Thoracic aorta (tissue), 2 donors: Measurements from ENCODE around the gene SLC39A10. TPM values are rescaled to one million over a fixed set of nuclear protein-coding genes. Genes with fewer than 3 reads are reported as not detected.

Experiments used
- ATAC-seq: fragments of 150-250 bp; one replicate; pipeline ENCODE4 v1.8.0; 2017; ENCODE audit warnings: low read depth; ENCODE audit not compliant: insufficient number of reproducible peaks, low FRiP score
- DNase-seq: peaks from one replicate; pipeline ENCODE4 v3.0.0-alpha.2; 2020; ENCODE audit warnings: low spot score
- H3K27ac ChIP-seq, 2 donors: fragments of 200-600 bp; sonication (generic); 1 replicate in 1 of 2; 2 replicates in 1 of 2; pipeline ENCODE4 v1.5.1; 2016; ENCODE audit warnings: mild to moderate bottlenecking in 2 of 2, moderate library complexity in 2 of 2
- H3K27me3 ChIP-seq: fragments of 200-600 bp; sonication (generic); replicated peaks from 2 replicates; pipeline ENCODE4 v1.6.0; 2016; ENCODE audit warnings: mild to moderate bottlenecking; ENCODE audit not compliant: insufficient read depth
- H3K36me3 ChIP-seq: fragments of 200-600 bp; sonication (generic); one replicate; pipeline ENCODE4 v1.5.1; 2016
- H3K4me1 ChIP-seq, 2 donors: fragments of 200-600 bp; sonication (generic); 1 replicate in 1 of 2; 2 replicates in 1 of 2; pipeline versions ENCODE4 v1.5.1 to v1.6.0; 2016; ENCODE audit warnings: low read depth in 2 of 2, mild to moderate bottlenecking in 1 of 2; ENCODE audit not compliant: control insufficient read depth in 1 of 2
- H3K4me3 ChIP-seq: fragments of 200-600 bp; sonication (generic); 2 replicates; pipeline ENCODE4 v1.5.1; 2016; ENCODE audit warnings: mild to moderate bottlenecking
- H3K9me3 ChIP-seq: fragments of 200-600 bp; sonication (generic); 2 replicates; pipeline ENCODE4 v1.5.1; 2016
- CTCF ChIP-seq: fragments of 200-600 bp; sonication (generic); IDR thresholded peaks from one replicate; pipeline ENCODE4 v1.5.1; 2019; ENCODE audit warnings: antibody characterized with exemption
- total RNA-seq, 2 donors: library from RNA; depleted of rRNA; stranded (reverse); fragments of >200 nt; gene quantifications; one replicate each; pipeline versions ENCODE4 v1.1.0 to v1.2.3, GENCODE V29; 2016

SLC39A10 gene
- total RNA-seq, 2 donors from 2014 or later, result 12.5 to 13.1 TPM

- H3K4me1 ChIP-seq, result no peaks in the 10 kb centered on the region
- H3K9me3 ChIP-seq, result no peaks in the 10 kb centered on the region
- H3K4me3 ChIP-seq, result no peak overlapping the region
- ATAC-seq, result no peak
- H3K27ac ChIP-seq, result no peak overlapping the region
- no peaks in the 10 kb centered on the region for H3K27me3 ChIP-seq
- H3K36me3 ChIP-seq, result peaks cover 8% of the 10 kb centered on the region
- TF ChIP-seq CTCF, result no peak
- DNase-seq, result no peak
Measured at GRCh38 chr2:195734931-195735330, 77.9 kb downstream of the SLC39A10 start.

- no peak for TF ChIP-seq CTCF
- Histone ChIP-seq H3K9me3 (no peaks in the 10 kb centered on the region), H3K27ac (no peak overlapping the region), H3K4me3 (no peak overlapping the region), H3K4me1 (no peaks in the 10 kb centered on the region), H3K27me3 (no peaks in the 10 kb centered on the region), H3K36me3 (peaks cover 8% of the 10 kb centered on the region)
- DNase-seq (no peak), ATAC-seq (no peak)
Measured at GRCh38 chr2:195735347-195735746, 78.3 kb downstream of the SLC39A10 start.

- Histone ChIP-seq H3K9me3 (no peaks in the 10 kb centered on the region), H3K27ac (no peak overlapping the region), H3K4me3 (no peak overlapping the region), H3K4me1 (no peaks in the 10 kb centered on the region), H3K27me3 (no peaks in the 10 kb centered on the region), H3K36me3 (no peaks in the 10 kb centered on the region)
- TF ChIP-seq CTCF, result no peak
- no peak for DNase-seq
- no peak for ATAC-seq
Measured at GRCh38 chr2:195737511-195738325, 80.7 kb downstream of the SLC39A10 start.

- Histone ChIP-seq H3K4me3 (no peak overlapping the region), H3K27me3 (no peaks in the 10 kb centered on the region), H3K4me1 (no peaks in the 10 kb centered on the region), H3K9me3 (no peaks in the 10 kb centered on the region), H3K36me3 (no peaks in the 10 kb centered on the region), H3K27ac (no peak overlapping the region)
- TF ChIP-seq CTCF, result no peak
- DNase-seq, result no peak
- no peak for ATAC-seq
Measured at GRCh38 chr2:195741191-195741590, 84.2 kb downstream of the SLC39A10 start.

- no peaks in the 10 kb centered on the region for H3K27me3 ChIP-seq
- no peak overlapping the region for H3K4me3 ChIP-seq
- H3K27ac ChIP-seq, result no peak overlapping the region
- DNase-seq, result no peak
- no peak for ATAC-seq
- no peaks in the 10 kb centered on the region for H3K4me1 ChIP-seq
- H3K36me3 ChIP-seq, result no peaks in the 10 kb centered on the region
- no peaks in the 10 kb centered on the region for H3K9me3 ChIP-seq
- no peak for TF ChIP-seq CTCF
Measured at GRCh38 chr2:195756218-195756942, 99.4 kb downstream of the SLC39A10 start.
